ENCODE data around the gene FAM149A. TPM values are rescaled to one million over a fixed set of nuclear protein-coding genes. Genes with fewer than 3 reads are reported as not detected.

Gene FAM149A
- polyA plus RNA-seq, 2 of the 4 experiments (the other 2 are of a cell fraction), result 1.8 to 3.0 TPM

DNA sequence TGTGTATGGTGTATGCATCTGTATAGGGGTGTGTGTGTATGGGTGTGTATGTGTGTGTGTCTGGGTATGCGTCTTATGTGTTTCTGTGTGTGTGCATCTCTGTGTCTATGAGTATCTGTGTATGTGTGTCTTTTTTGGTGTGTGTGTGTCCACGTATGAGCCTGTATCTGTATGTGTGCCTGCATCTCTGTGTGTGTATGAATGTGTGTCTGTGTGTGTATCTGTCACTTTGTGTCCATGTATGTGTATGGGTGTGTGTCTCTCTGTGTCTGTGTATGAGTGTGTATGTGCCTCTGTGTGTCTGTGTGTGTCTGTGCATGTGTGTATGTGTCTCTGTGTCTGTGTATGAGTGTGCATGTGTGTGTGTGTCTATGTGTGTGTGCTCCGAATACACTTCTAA, 24.3 kb downstream of the FAM149A start:
- TF ChIP-seq TP53 (CRISPR knock-in tag; IDR thresholded peaks at IDR 0.05), result no peak
- FAIRE-seq (no peak), DNase-seq (ENCODE audit: low read depth in 1 of 2, low spot score in 1 of 2) (no peak), ATAC-seq (no peak)
- H3K4me1 ChIP-seq, result no peaks in the 10 kb centered on the region
- 61% methylated on average over 3 of the region's 3 CpGs for WGBS (ENCODE audit: missing lambda C conversion rate)
- H3K4me3 ChIP-seq, result no peak overlapping the region
- ChIA-PET CTCF (interaction anchor here (1.2 kb wide), 1 partner anchor 9 kb away, joined by 4 read pairs; no protein-coding TSS in a partner anchor), POLR2A (no interaction called here)
- H3K4me2 ChIP-seq, result no peak overlapping the region
- no peaks in the 10 kb centered on the region for H3K9me3 ChIP-seq
- H3K27ac ChIP-seq, result no peak overlapping the region

DNA sequence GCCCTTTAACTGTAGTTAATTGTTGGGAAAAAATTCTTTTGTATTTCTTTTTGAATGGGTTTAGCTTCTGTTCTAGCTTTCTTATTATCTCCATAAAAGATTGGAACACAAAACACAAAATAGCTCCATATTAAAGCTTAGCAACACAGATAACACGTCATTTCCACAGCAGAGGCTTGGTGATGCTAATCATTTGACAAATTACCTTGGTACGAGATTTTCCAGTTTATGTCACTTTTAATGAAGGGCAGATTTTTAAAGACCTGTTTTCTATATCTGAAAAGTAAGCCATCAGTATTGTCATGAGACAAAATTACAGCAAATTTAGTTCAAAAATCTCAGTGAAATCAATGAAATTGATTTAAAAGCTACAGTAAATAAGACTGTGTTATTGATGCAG, 27.4 kb downstream of the FAM149A start:
- ATAC-seq (no peak), FAIRE-seq (no peak), DNase-seq (ENCODE audit: low read depth in 1 of 2, low spot score in 1 of 2) (no peak)
- CTCF ChIA-PET, result interaction anchor here (1.5 kb wide), 1 partner anchor 63 kb away, joined by 5 read pairs; the partner anchor contains the start of gene TLR3
- POLR2A ChIA-PET, result no interaction called here
- TF ChIP-seq JUN (IDR thresholded peaks at IDR 0.05), result no peak
- Histone ChIP-seq H3K4me1 (no peaks in the 10 kb centered on the region), H3K4me2 (no peak overlapping the region), H3K4me3 (no peak overlapping the region), H3K27ac (no peak overlapping the region), H3K9me3 (no peaks in the 10 kb centered on the region)
- WGBS (ENCODE audit: missing lambda C conversion rate), result 77% methylated on average over 2 of the region's 2 CpGs

DNA sequence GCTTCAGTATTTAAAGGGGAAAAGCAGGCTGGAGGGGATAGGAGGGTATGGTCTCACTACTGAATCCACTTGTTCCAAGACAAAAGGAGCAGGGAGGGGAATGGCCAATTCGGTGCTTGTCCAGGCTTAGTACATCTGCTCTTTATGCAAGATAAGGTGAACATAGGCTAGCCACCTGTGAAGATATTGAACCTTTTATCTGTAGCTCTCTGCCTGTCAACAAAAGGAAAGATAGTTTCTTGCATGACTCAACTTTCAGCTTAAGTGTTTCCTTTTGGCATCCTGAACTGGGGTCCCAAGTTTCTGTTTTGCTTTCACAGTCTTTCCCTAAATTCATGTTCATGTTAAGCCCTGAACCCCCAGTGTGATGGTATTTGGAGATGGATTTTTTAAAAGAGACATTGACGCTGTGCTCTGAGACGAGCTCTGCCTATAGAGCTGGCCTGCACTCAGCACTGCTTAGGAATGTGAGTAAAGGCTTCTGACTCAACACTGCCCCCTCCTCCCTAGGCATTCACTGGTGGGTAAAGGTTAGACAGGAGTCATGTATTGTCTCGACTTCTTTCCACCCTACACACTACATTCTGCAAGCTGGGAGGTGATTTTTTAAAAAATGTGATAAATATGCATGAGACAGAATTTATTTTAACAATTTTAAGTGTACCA, 28.2 kb downstream of the FAM149A start:
- no peaks in the 10 kb centered on the region for H3K9me3 ChIP-seq
- H3K4me2 ChIP-seq, result peak overlapping the region; percentile 45; the same call in 2 of the 3 replicates
- DNase-seq (ENCODE audit: low read depth in 1 of 2, low spot score in 1 of 2), result peak; percentile 14 to 40
- POLR2A ChIA-PET, result no interaction called here
- ATAC-seq, result peak; percentile 96 to 98
- FAIRE-seq, result no peak
- CTCF ChIA-PET, result interaction anchor here (0.7 to 1.8 kb wide), 3 partner anchors 13 to 492 kb away, joined by 3 to 5 read pairs (median 5); partner anchors contain the start of gene TLR3
- no peak overlapping the region for H3K4me3 ChIP-seq
- TF ChIP-seq, protein P1, sequence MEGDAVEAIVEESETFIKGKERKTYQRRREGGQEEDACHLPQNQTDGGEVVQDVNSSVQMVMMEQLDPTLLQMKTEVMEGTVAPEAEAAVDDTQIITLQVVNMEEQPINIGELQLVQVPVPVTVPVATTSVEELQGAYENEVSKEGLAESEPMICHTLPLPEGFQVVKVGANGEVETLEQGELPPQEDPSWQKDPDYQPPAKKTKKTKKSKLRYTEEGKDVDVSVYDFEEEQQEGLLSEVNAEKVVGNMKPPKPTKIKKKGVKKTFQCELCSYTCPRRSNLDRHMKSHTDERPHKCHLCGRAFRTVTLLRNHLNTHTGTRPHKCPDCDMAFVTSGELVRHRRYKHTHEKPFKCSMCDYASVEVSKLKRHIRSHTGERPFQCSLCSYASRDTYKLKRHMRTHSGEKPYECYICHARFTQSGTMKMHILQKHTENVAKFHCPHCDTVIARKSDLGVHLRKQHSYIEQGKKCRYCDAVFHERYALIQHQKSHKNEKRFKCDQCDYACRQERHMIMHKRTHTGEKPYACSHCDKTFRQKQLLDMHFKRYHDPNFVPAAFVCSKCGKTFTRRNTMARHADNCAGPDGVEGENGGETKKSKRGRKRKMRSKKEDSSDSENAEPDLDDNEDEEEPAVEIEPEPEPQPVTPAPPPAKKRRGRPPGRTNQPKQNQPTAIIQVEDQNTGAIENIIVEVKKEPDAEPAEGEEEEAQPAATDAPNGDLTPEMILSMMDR (IDR thresholded peaks at IDR 0.05), result peak; percentile 16; the same call in 1 of the 3 replicates
- no peak for TF ChIP-seq ZFP36 (IDR thresholded peaks at IDR 0.05; ENCODE audit: borderline replicate concordance, partially characterized antibody)
- TF ChIP-seq MAX (IDR thresholded peaks at IDR 0.05), result no peak
- TF ChIP-seq RAD21 (conservative IDR thresholded peaks at IDR 0.05 in 1 of 2, IDR thresholded peaks at IDR 0.05 in 1 of 2), result peak in 1 of 2 experiments; percentile 5; a peak in 1 of 5 replicates
- TF ChIP-seq, protein P2, sequence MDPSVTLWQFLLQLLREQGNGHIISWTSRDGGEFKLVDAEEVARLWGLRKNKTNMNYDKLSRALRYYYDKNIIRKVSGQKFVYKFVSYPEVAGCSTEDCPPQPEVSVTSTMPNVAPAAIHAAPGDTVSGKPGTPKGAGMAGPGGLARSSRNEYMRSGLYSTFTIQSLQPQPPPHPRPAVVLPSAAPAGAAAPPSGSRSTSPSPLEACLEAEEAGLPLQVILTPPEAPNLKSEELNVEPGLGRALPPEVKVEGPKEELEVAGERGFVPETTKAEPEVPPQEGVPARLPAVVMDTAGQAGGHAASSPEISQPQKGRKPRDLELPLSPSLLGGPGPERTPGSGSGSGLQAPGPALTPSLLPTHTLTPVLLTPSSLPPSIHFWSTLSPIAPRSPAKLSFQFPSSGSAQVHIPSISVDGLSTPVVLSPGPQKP (IDR thresholded peaks at IDR 0.05; ENCODE audit: low read depth, low read length), result no peak
- WGBS (ENCODE audit: missing lambda C conversion rate), result 9% methylated on average over 4 of the region's 4 CpGs
- no peak overlapping the region for H3K27ac ChIP-seq
- no peaks in the 10 kb centered on the region for H3K4me1 ChIP-seq

GRCh38 chr4:186134257-186134656, 29.8 kb downstream of the FAM149A start:
- DNase-seq (ENCODE audit: low read depth in 1 of 2, low spot score in 1 of 2) (no peak), FAIRE-seq (no peak), ATAC-seq (no peak)
- Histone ChIP-seq H3K4me1 (no peaks in the 10 kb centered on the region), H3K27ac (no peak overlapping the region), H3K4me2 (no peak overlapping the region), H3K9me3 (no peaks in the 10 kb centered on the region), H3K4me3 (no peak overlapping the region)
- ChIA-PET CTCF (interaction anchor here (1.1 to 4.8 kb wide), 3 partner anchors 8 to 70 kb away, joined by 3 to 27 read pairs (median 4); partner anchors contain the start of gene TLR3), POLR2A (no interaction called here)
- 79% methylated on average over 3 of the region's 3 CpGs for WGBS (ENCODE audit: missing lambda C conversion rate)
- no peak for TF ChIP-seq EHF (CRISPR knock-in tag; IDR thresholded peaks at IDR 0.05)
- no peak for TF ChIP-seq TFCP2L1 (CRISPR knock-in tag; IDR thresholded peaks at IDR 0.05)
- no peak for TF ChIP-seq ESRRA (IDR thresholded peaks at IDR 0.05; ENCODE audit: borderline replicate concordance, low read length)
- no peak for TF ChIP-seq RCOR1 (IDR thresholded peaks at IDR 0.05; ENCODE audit: low read depth, low read length)
- TF ChIP-seq ZC3H11A (IDR thresholded peaks at IDR 0.05), result no peak

Data from A549 (cell line).